Spinal cord (tissue), 10 donors: ENCODE measurements around the gene TNRC6C. TPM values are rescaled to one million over a fixed set of nuclear protein-coding genes. Genes with fewer than 3 reads are reported as not detected.

Experiments used
- DNase-seq, 6 donors: peaks; one replicate each; pipeline versions ENCODE4 v3.0.0 to v3.0.0-alpha.2; 2013 to 2015; ENCODE audit warnings: low spot score in 6 of 6, low read depth in 4 of 6
- H3K27ac ChIP-seq: one replicate; pipeline ENCODE4 v1.5.1; 2013; ENCODE audit warnings: low read depth, low read length, control low read depth
- H3K27me3 ChIP-seq: one replicate; pipeline ENCODE4 v1.6.1; 2013; ENCODE audit warnings: low read length; ENCODE audit not compliant: control insufficient read depth, insufficient read depth
- H3K36me3 ChIP-seq: one replicate; pipeline ENCODE4 v1.6.1; 2013; ENCODE audit warnings: low read length; ENCODE audit not compliant: control insufficient read depth, insufficient read depth
- H3K4me1 ChIP-seq: one replicate; pipeline ENCODE4 v1.6.1; 2013; ENCODE audit warnings: low read length; ENCODE audit not compliant: control insufficient read depth, insufficient read depth
- H3K4me3 ChIP-seq: one replicate; pipeline ENCODE4 v1.5.1; 2013; ENCODE audit warnings: low read depth, low read length, control low read depth
- H3K9me3 ChIP-seq: one replicate; pipeline ENCODE4 v1.6.1; 2013; ENCODE audit warnings: low read length; ENCODE audit not compliant: control insufficient read depth, insufficient read depth
- WGBS: methylation state at CpG from one replicate; pipeline ENCODE4 v1.1.5; 2013; ENCODE audit warnings: missing lambda C conversion rate; ENCODE audit not compliant: insufficient coverage; 5-methylcytosine and 5-hydroxymethylcytosine counted together
- polyA plus RNA-seq, 2 donors: library from polyadenylated mRNA; unstranded; fragments of 120-200 nt; gene quantifications; one replicate each; pipeline ENCODE4 v1.2.1, GENCODE V29; 2013; ENCODE audit not compliant: insufficient read length in 2 of 2
- total RNA-seq, 2 donors: library from RNA; depleted of rRNA in 1 of 2; stranded (reverse); fragments of 120-200 nt in 1 of 2; fragments of >200 nt in 1 of 2; gene quantifications; one replicate each; pipeline versions ENCODE4 v1.2.3 to v1.2.4, GENCODE V29; 2013 to 2014
- donor health status: healthy.

The TNRC6C gene
- total and polyA plus RNA-seq, 4 donors: 21.5 to 31.8 (median 26.3) TPM

DNA sequence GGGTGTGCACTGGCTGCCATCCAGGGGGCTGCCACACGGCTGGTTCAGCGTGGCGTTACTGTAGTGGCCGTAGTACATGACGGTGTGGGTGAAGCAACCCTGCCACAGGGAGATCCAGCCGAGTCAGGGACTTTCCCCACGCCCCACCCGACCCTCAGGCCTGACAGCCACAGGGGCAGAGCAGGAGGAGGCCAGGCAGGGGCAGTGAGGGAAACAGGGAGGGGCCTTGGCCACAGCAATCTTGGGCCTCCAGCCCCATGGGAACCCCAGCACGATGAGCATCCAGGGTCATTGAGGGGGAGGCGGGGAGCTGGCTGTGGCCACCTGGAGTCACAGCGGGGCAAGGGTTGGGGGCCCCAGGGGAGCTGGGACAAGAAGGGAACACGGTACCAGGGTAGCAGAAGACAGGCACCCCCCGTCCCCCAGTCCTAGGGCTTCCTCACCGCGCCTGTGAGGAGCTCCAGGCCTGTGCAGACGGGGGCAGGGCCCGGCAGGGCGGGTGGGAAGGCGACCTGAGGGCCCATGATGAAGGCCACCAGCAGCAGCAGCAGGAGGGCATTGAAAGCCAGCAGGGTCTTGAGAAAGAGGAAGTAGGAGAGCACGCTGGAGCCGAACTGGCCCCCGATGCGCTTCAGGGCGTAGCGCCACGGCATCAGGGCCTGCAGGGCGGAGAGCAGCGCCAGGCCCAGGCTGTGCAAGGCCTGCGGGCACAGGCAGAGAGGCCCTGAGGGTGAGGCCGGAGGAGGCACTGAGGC lies 165.8 kb downstream of the TNRC6C start:
- H3K9me3 ChIP-seq: no peaks in the 10 kb centered on the region
- peaks cover 42% of the 10 kb centered on the region for H3K36me3 ChIP-seq
- peaks cover 46% of the 10 kb centered on the region for H3K4me1 ChIP-seq
- H3K27ac ChIP-seq: no peak overlapping the region
- H3K4me3 ChIP-seq: no peak overlapping the region
- no peak for DNase-seq
- peaks cover 16% of the 10 kb centered on the region for H3K27me3 ChIP-seq
- 91% methylated on average over 28 of the region's 30 CpGs for WGBS

DNA sequence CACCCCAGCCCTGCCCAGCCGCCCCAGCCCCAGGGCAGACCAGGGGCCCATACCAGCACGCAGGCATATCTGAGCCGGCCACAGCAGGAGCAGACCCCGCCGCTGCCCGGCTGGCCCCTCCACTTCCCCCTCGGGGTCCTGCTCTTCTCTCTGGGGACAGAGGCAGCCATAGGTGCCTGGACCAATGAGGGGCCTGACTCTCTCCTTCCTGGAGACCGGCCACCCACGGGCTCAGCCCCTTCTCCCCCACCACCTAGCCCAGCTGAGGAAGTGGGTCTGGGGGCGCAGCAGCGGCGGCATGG lies 166.3 kb downstream of the TNRC6C start:
- 82% methylated on average over 10 of the region's 12 CpGs for WGBS
- H3K27me3 ChIP-seq: peaks cover 22% of the 10 kb centered on the region
- no peak overlapping the region for H3K4me3 ChIP-seq
- DNase-seq: no peak
- peaks cover 52% of the 10 kb centered on the region for H3K4me1 ChIP-seq
- H3K36me3 ChIP-seq: peaks cover 42% of the 10 kb centered on the region
- no peaks in the 10 kb centered on the region for H3K9me3 ChIP-seq
- H3K27ac ChIP-seq: no peak overlapping the region

DNA sequence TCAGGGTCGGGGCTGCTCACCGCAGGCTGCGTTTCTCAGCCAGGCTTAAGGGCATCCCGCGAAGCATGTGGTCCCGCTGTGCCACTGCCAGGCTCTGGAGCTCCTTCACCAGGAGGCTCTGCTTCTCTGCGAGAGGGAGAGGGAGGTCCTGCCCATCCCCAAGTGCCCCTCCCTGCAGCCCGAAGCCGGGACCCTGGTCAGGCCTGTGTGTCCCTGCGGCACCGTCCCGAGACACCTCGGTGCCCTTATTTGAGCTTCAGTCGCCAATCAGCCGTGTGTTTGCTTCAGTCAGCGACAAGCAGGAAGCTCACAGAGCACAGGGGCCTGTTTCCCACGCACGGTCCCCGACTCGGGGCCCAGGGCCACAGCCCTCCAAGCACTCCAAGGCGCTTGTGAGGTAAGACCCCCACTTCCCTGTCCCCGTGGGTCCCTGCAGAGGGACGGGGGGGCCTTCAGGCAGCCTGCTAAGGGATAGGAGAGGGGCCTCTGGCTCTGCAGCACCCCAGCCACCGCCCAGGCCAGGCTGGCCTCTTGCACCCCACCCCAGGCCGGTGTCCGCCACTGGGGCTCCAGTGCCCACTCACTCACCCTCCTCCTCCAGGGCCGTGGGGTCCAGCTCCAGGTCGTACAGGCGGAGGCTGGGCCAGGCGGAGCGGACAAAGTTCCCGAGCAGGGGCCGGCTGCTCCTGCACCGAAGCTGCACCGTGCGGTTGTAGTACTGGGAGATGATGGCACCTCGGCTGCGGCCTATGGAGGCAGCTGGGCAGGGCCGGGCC lies 166.8 kb downstream of the TNRC6C start:
- Histone ChIP-seq H3K27ac (peak overlapping the region; percentile 92), H3K9me3 (no peaks in the 10 kb centered on the region), H3K36me3 (peaks cover 42% of the 10 kb centered on the region), H3K4me3 (no peak overlapping the region), H3K4me1 (peaks cover 57% of the 10 kb centered on the region), H3K27me3 (peaks cover 27% of the 10 kb centered on the region)
- no peak for DNase-seq
- WGBS: 83% methylated on average over 36 of the region's 39 CpGs

DNA sequence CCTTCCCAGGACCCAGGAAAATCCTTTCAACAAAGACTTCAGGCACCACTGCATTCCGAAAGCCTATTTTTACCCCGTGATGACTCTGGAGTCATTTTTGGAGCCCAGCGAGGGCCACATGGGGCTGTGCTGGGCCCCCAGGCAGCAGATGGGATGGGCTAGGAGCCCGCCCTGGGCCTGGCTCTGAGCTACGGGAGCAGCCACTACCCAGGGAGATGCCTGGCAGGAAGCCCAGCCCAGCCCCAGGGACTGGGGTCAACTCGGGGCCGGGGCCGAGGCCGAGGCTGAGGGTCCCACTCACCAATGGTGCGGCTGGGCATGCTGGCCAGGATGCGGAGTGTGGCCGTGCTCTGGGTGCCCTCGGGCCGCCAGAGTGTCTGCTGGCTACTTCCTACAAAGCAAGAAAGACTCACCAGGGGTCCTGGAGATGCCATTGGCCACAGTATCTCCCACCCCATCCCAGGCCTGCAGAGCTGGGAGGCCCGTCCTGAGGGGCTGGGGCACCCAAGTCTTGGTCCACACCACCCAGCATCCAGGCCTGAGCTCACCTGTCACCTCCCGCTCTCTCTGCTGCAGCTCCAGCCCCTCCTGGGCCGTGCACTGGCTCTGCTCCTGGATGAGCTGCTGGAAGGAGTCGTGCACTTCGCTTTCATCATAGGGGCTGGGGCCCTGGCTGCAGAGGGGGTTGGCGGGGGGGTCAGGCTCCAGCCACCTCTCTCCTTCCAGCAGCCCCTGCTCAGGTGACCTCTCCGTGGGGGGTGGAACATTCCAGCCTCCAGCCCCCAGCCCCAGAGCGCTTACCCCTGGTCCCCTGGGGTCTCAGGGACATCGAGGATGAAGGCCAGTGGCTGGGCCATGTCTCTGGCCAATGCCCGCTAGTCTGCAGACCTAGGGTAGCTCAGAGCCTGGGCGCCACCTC lies 167.7 kb downstream of the TNRC6C start:
- peaks cover 36% of the 10 kb centered on the region for H3K27me3 ChIP-seq

DNA sequence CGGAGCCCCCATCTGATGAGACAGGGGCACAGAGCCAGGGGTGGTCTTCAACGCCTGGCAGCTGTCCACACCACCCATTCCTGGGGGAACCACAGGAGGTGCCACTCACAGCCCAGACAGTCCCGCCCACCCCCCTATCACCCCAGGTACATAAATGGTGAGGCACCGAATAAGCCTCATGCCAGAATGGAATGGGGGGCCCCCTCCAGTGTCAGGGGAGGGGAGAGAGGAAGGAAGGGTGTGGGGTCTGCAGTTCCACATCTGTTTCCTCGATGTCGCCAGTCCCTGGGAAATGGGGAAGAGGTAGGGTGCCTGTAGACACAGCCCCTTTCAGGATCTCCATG lies 168.4 kb downstream of the TNRC6C start:
- WGBS: 71% methylated on average over 4 of the region's 6 CpGs
- Histone ChIP-seq H3K4me1 (peaks cover 70% of the 10 kb centered on the region), H3K9me3 (no peaks in the 10 kb centered on the region), H3K36me3 (peaks cover 35% of the 10 kb centered on the region), H3K4me3 (no peak overlapping the region), H3K27ac (peak overlapping the region; percentile 92), H3K27me3 (peaks cover 43% of the 10 kb centered on the region)
- no peak for DNase-seq

More for the DNA sequence above, 167.7 kb downstream of the TNRC6C start:
- WGBS: 61% methylated on average over 25 of the region's 25 CpGs
- Histone ChIP-seq H3K27ac (peak overlapping the region; percentile 92), H3K36me3 (peaks cover 41% of the 10 kb centered on the region), H3K4me3 (no peak overlapping the region), H3K4me1 (peaks cover 65% of the 10 kb centered on the region), H3K9me3 (no peaks in the 10 kb centered on the region)
- DNase-seq: no peak

DNA sequence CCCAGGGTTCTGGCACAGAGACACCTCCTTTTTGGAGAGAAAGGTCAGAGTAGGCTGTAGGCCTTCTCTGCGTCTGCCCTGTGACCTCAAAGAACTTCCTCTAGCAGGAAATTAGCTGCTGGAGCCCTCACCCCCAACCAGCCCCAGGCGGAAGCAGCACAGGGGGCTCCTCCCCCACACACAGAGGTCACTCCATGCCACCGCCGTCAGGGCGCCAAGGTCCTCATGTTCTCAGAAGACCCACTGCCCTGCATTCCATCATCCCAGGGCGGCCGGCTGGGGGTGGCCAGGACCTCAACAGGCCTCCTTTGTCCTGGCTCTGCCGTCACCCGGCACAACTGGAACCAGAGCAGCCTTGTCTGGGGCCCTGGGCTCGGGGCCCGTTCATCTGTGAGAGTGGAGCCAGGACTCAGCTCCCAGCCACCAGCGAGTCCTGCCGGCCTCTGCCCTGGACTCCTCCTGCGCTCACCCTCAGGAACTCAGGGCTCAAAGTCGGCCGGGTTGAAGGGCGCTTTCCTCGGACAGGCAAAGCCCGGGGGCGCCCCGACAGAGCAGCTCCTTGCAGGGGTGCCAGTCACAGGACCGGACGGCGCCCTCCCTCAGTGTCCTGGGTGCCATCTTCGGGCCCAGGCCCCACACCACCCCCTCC lies 168.9 kb downstream of the TNRC6C start:
- Histone ChIP-seq H3K4me3 (peak overlapping the region; percentile 55), H3K9me3 (no peaks in the 10 kb centered on the region), H3K27me3 (peaks cover 48% of the 10 kb centered on the region), H3K4me1 (peaks cover 73% of the 10 kb centered on the region), H3K36me3 (peaks cover 30% of the 10 kb centered on the region), H3K27ac (peak overlapping the region; percentile 92)
- 29% methylated on average over 21 of the region's 25 CpGs for WGBS
- peak in 1 of 6 donors; percentile 78 for DNase-seq

DNA sequence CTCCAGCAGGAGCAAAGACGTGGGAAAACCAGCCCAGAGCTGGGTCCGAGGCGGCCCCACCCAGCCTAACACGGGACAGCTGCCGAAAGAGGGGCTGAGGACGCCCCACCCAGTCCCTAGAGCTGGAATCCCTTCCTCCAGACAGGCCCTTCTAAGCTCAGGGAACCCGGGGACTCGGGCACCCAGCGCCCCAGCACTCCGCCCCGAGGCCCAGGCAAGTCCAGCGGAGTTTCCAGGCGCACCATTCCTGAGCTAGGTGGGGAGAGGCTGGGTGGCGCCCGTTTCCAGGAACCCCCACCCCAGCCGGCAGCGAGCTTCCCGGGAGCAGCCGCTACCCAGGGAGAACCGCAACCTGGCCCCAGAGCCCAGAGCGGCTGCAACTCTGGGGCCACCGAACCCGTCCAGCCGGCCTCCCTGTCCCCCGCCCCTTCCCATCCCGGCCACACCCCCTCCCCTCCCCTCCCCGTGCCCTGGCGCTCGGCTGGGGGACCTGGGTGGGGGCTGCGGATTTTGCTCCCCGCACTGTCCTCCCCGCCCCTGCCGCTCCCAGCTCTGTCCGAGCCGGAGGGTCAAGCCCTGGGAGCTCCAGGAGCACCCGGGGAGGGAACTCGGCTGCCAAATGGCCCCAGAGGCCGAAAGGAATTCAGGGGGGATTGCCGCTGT lies 169.5 kb downstream of the TNRC6C start:
- Histone ChIP-seq H3K9me3 (no peaks in the 10 kb centered on the region), H3K4me3 (peak overlapping the region; percentile 55), H3K27me3 (peaks cover 54% of the 10 kb centered on the region), H3K36me3 (peaks cover 25% of the 10 kb centered on the region), H3K4me1 (peaks cover 77% of the 10 kb centered on the region), H3K27ac (peak overlapping the region; percentile 92)
- no peak for DNase-seq
- 5% methylated on average over 30 of the region's 39 CpGs for WGBS

DNA sequence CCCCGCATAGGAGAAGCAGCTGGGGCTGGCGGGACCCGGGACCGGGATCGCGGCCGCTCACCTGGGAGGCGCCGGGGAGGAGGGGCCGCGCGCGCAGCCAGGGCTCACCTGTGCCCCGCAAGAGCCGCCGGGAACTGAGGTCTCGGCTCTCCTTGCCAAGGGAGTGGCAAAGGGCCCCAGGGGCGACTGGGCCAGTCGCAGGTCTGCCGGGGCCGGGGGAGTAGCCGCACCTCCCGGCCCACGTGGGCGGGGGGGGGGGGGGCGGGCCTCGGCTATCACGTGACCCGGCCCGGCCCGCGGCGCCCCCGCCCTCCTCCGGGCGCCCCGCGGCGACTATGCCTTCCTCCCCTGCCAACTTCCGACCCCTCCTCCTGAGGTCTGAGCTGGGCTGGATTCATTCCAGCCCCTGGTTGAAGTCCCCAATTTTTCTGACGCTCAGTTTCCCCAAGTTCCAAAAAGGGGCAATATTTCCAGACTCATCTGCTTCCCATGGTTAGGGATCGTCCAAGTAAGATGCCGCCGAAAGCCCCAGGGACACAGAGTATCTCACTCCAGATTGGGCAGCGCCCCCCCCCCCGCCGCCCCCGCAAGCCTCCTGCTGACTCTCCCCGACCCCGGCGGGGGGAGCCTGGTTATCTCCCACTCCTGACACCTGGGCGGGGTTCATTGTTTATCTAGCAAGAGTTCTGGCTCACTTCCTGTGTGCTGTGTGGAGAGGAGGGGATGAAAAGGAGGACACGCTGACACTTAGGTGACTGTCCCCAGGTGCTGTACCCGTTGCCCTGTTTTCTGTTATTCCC lies 170.2 kb downstream of the TNRC6C start, which contains the start of gene TMC6:
TMC6 (minus strand) TSS at position 205 of the 800 bp plus-strand sequence. CDS start 1,923 bp downstream, outside the sequence.
- H3K9me3 ChIP-seq: no peaks in the 10 kb centered on the region
- peaks cover 22% of the 10 kb centered on the region for H3K36me3 ChIP-seq
- peaks cover 77% of the 10 kb centered on the region for H3K4me1 ChIP-seq
- WGBS: 2% methylated on average over 33 of the region's 54 CpGs
- peak within 1 kb of the TSS; percentile 92 for H3K27ac ChIP-seq
- H3K27me3 ChIP-seq: peaks cover 58% of the 10 kb centered on the region
- H3K4me3 ChIP-seq: peak within 1 kb of the TSS; percentile 55
- peak in 2 of 6 donors; percentile 23 to 61 for DNase-seq
